Measurements from ENCODE around the gene WASHC3.

Gene WASHC3

GRCh38 chr12:101966496-101966895, 95.3 kb downstream of the WASHC3 start:
- DNase-seq = no peak

DNA sequence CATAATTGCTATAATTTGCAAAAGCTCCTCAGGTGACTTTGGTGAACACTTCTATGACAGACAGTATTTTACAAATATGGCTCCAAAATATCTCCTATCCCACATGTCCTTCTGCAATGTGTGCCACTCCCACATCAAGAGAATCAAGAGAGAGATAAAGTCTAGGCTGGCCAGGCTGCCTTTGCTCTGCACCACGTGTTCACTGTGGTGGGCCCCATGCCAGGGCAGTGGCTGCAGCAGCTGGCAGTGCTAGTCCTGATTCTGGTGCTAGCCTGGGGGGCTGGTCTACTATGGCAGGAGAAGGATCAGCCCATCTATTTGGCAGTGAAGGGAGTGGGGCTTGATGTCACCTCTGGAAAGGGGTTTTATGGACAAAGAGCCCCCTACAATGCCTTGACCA, 98.1 kb downstream of the WASHC3 start:
- DNase-seq = no peak

All from NCI-H748 treated with DMSO at 0.1 percent for 48 hours (cell line).